Activated CD8-positive, alpha-beta T cell treated with anti-CD3 and anti-CD28 coated beads for 36 hours (primary cell): Measurements from ENCODE around the gene PRR29. TPM values are rescaled to one million over a fixed set of nuclear protein-coding genes. Genes with fewer than 3 reads are reported as not detected.

Experiments
- ATAC-seq: fragments of 200-7000 bp; cut with Tn5 transposase; one replicate; pipeline ENCODE4 v1.10.0; 2021; ENCODE audit warnings: mild to moderate bottlenecking, moderate library complexity
- CTCF ChIA-PET: fragments of 350-600 bp; sonication (Branson Sonifier 250); formaldehyde crosslinking; loops from one replicate; lab custom pipeline; 2021; ENCODE audit warnings: antibody characterized with exemption; lab: Charles Lee
- POLR2A ChIA-PET: fragments of 350-600 bp; sonication (Branson Sonifier 250); formaldehyde crosslinking; loops from one replicate; lab custom pipeline; 2021; ENCODE audit warnings: antibody characterized with exemption; lab: Charles Lee
- DNase-seq: peaks from one replicate; pipeline ENCODE4 v3.0.0-alpha.2; 2020
- H3K27ac Mint-ChIP-seq: one replicate; pipeline ENCODE4 v1.8.0; 2021; ENCODE audit warnings: mild to moderate bottlenecking, mixed read lengths
- H3K27me3 Mint-ChIP-seq: one replicate; pipeline ENCODE4 v1.8.0; 2021; ENCODE audit warnings: mixed read lengths
- H3K36me3 Mint-ChIP-seq: one replicate; pipeline ENCODE4 v1.8.0; 2021; ENCODE audit warnings: low read depth, mixed read lengths
- H3K4me1 Mint-ChIP-seq: one replicate; pipeline ENCODE4 v1.8.0; 2021; ENCODE audit warnings: low read depth, mixed read lengths
- H3K4me3 Mint-ChIP-seq: one replicate; pipeline ENCODE4 v1.8.0; 2021; ENCODE audit warnings: mild to moderate bottlenecking, moderate library complexity, mixed read lengths
- H3K9me3 Mint-ChIP-seq: one replicate; pipeline ENCODE4 v1.8.0; 2021; ENCODE audit warnings: mixed read lengths
- CTCF ChIP-seq: fragments of 200-600 bp; IDR thresholded peaks from one replicate; pipeline ENCODE4 v1.8.0; 2022; ENCODE audit warnings: antibody characterized with exemption, mild to moderate bottlenecking
- intact Hi-C: fragments of 100-400 bp; cut with micrococcal nuclease; formaldehyde crosslinking; loops from one replicate; pipeline ENCODE4 v1.10.0; 2022
- total RNA-seq, 2 experiments: library from RNA; stranded (reverse); gene quantifications; one replicate each; pipeline ENCODE4 v1.2.3, GENCODE V29; 2021

PRR29 gene
- total RNA-seq, 2 experiments from 2014 or later, result 0.74 to 2.5 TPM

GRCh38 chr17:64053101-64053500 is 55.0 kb downstream of the PRR29 start:
- H3K4me1 Mint-ChIP-seq, result peaks cover 39% of the 10 kb centered on the region
- ATAC-seq, result no peak
- H3K9me3 Mint-ChIP-seq, result no peaks in the 10 kb centered on the region
- intact Hi-C loops, result no loop called here
- no peak overlapping the region for H3K4me3 Mint-ChIP-seq
- peaks cover 43% of the 10 kb centered on the region for H3K36me3 Mint-ChIP-seq
- ChIA-PET POLR2A (interaction anchor here (0.9 to 1.6 kb wide), 4 partner anchors 9 to 93 kb away, joined by 3 to 5 read pairs (median 4); no protein-coding TSS in a partner anchor), CTCF (interaction anchor here (1.2 to 5.4 kb wide), 6 partner anchors 10 to 80 kb away, joined by 3 to 35 read pairs (median 8); no protein-coding TSS in a partner anchor)
- no peak for DNase-seq
- no peak for TF ChIP-seq CTCF
- H3K27ac Mint-ChIP-seq, result no peak overlapping the region
- no peaks in the 10 kb centered on the region for H3K27me3 Mint-ChIP-seq

Other genes with a start within 250 kb of the PRR29 start
- gene CCDC47, start 224.8 kb upstream of the PRR29 start, total RNA-seq, result 10 to 100 TPM; 63.0 to 64.4 TPM
- 10 to 100 TPM; 91.9 to 96.0 TPM for gene DDX42, start 224.2 kb upstream of the PRR29 start, total RNA-seq
- 100 to 1,000 TPM; 155 to 157 TPM for gene PSMC5, start 170.9 kb upstream of the PRR29 start, total RNA-seq
- 10 to 100 TPM; 58.3 to 60.9 TPM for gene FTSJ3, start 170.7 kb upstream of the PRR29 start, total RNA-seq
- gene SMARCD2, start 155.7 kb upstream of the PRR29 start, total RNA-seq, result 100 to 1,000 TPM in 1 of 2 experiments, 10 to 100 TPM in 1; 99.4 to 103 TPM
- gene CSH2, start 124.7 kb upstream of the PRR29 start, total RNA-seq, result not detected
- not detected for gene GH2, start 116.4 kb upstream of the PRR29 start, total RNA-seq
- not detected for gene CSH1, start 101.8 kb upstream of the PRR29 start, total RNA-seq
- not detected for gene CSHL1, start 87.1 kb upstream of the PRR29 start, total RNA-seq
- not detected for gene GH1, start 79.5 kb upstream of the PRR29 start, total RNA-seq
- gene CD79B, start 66.0 kb upstream of the PRR29 start, total RNA-seq, result 10 to 100 TPM; 28.4 to 31.6 TPM
- under 1 TPM; 0.20 to 0.23 TPM for gene SCN4A, start 25.4 kb upstream of the PRR29 start, total RNA-seq
- 10 to 100 TPM; 53.3 to 53.7 TPM for gene ICAM2, start 22.3 kb downstream of the PRR29 start, total RNA-seq
- gene ERN1, start 131.8 kb downstream of the PRR29 start, total RNA-seq, result 10 to 100 TPM; 19.2 to 23.6 TPM